HepG2 (cell line): ENCODE results near the gene CPN1. TPM values are rescaled to one million over a fixed set of nuclear protein-coding genes. Genes with fewer than 3 reads are reported as not detected.

Experiments used
- ARID5B ChIP-seq: IDR thresholded peaks from 2 replicates; pipeline ENCODE4 v1.4.0; 2020; ENCODE audit warnings: mild to moderate bottlenecking, missing genetic modification reagents
- KDM3A ChIP-seq: IDR thresholded peaks from 2 replicates; pipeline ENCODE4 v1.6.1; 2018; ENCODE audit warnings: low read depth, missing compliant biosample characterization
- MAX ChIP-seq: IDR thresholded peaks from 2 replicates; pipeline ENCODE4 v1.6.1; 2012; ENCODE audit warnings: inconsistent platforms
- MEIS2 ChIP-seq: sonication (generic); formaldehyde crosslinking; IDR thresholded peaks from 2 replicates; pipeline ENCODE4 v1.9.0; 2021; ENCODE audit warnings: mild to moderate bottlenecking, missing genetic modification reagents
- RNF219 ChIP-seq: sonication (generic); formaldehyde crosslinking; IDR thresholded peaks from 2 replicates; pipeline ENCODE4 v1.5.0; 2020; ENCODE audit warnings: mild to moderate bottlenecking, missing genetic modification reagents
- THAP7 ChIP-seq: sonication (generic); formaldehyde crosslinking; IDR thresholded peaks from 2 replicates; pipeline ENCODE4 v1.8.1; 2023; ENCODE audit warnings: mild to moderate bottlenecking, missing genetic modification reagents
- XRCC5 ChIP-seq: fragments of 200-400 bp; formaldehyde crosslinking; optimal IDR thresholded peaks from 2 replicates; pipeline ENCODE3; 2017; ENCODE audit warnings: mild to moderate bottlenecking, low read length
- ZGPAT ChIP-seq: IDR thresholded peaks from 2 replicates; pipeline ENCODE4 v1.6.1; 2016; ENCODE audit warnings: mild to moderate bottlenecking
- ZMYM2 ChIP-seq: sonication (generic); formaldehyde crosslinking; IDR thresholded peaks from 2 replicates; pipeline ENCODE4 v1.8.0; 2022; ENCODE audit warnings: mild to moderate bottlenecking, missing genetic modification reagents
- ZNF318 ChIP-seq: sonication (generic); formaldehyde crosslinking; IDR thresholded peaks from 2 replicates; pipeline ENCODE4 v1.4.0; 2020; ENCODE audit warnings: mild to moderate bottlenecking, missing genetic modification reagents
- ZNF337 ChIP-seq: sonication (generic); formaldehyde crosslinking; IDR thresholded peaks from 2 replicates; pipeline ENCODE4 v1.5.1; 2020; ENCODE audit warnings: missing genetic modification reagents, low read depth, mild to moderate bottlenecking, borderline replicate concordance
- ZNF777 ChIP-seq: sonication (generic); formaldehyde crosslinking; IDR thresholded peaks from 2 replicates; pipeline ENCODE4 v1.4.0; 2020; ENCODE audit warnings: missing genetic modification reagents
- polyA plus RNA-seq, 8 experiments: library from polyadenylated mRNA; depleted of rRNA in 3 of 8; stranded (reverse) in 7 of 8; unstranded in 1 of 8; fragments of >200 nt; fragmentation: Illumina TruSeq in 4 of 8; extraction: Trizol in 4 of 8; gene quantifications; 2 replicates each; pipeline versions ENCODE4 v1.2.1 to v1.2.3, GENCODE V29; 2011 to 2016; ENCODE audit warnings: low read depth in 4 of 8, missing spikeins in 1 of 8, mixed read lengths in 1 of 8; ENCODE audit not compliant: insufficient read depth in 1 of 8
- total RNA-seq, 5 experiments: library from RNA; depleted of rRNA; stranded (reverse); fragments of >200 nt; fragmentation: Illumina TruSeq; extraction: Trizol; gene quantifications; 2 replicates each; pipeline ENCODE4 v1.2.3, GENCODE V29; 2016; ENCODE audit warnings: low read depth in 1 of 5

The CPN1 gene
- total and polyA plus RNA-seq, 2 of the 13 experiments (the other 11 are each of a cell fraction or from before 2014, with no cell fraction given): 17.3 to 35.1 TPM

GRCh38 chr10:100038561-100039071, 43.1 kb downstream of the CPN1 start (continued):
- TF ChIP-seq ZNF318 (CRISPR knock-in tag) (no peak), MEIS2 (CRISPR knock-in tag) (0 out of 2 replicates have a peak, but pooled peaks have one; percentile 23), ZNF777 (CRISPR knock-in tag) (no peak), RNF219 (CRISPR knock-in tag) (no peak), XRCC5 (no peak), THAP7 (CRISPR knock-in tag) (no peak), ZGPAT (CRISPR knock-in tag) (peak; percentile 49; the same call in 1 of the 2 replicates), ZNF337 (no peak), KDM3A (CRISPR knock-in tag) (0 out of 2 replicates have a peak, but pooled peaks have one; percentile 18), ARID5B (CRISPR knock-in tag) (peak; percentile 58), MAX (peak; percentile 12; the same call in 1 of the 2 replicates), ZMYM2 (CRISPR knock-in tag) (peak; percentile 80; the same call in 1 of the 2 replicates)
